Liver (tissue), 9 donors: ENCODE data around the gene SHB. TPM values are rescaled to one million over a fixed set of nuclear protein-coding genes. Genes with fewer than 3 reads are reported as not detected.

Experiments
- DNase-seq: peaks from one replicate; pipeline ENCODE4 v3.0.0-alpha.2; 2017; ENCODE audit warnings: low spot score
- H3K27ac ChIP-seq, 2 donors: one replicate each; pipeline ENCODE4 v1.7.0; 2013; ENCODE audit warnings: inconsistent platforms in 2 of 2, low read length in 2 of 2, control low read depth in 1 of 2, low read depth in 1 of 2, mild to moderate bottlenecking in 1 of 2
- H3K27me3 ChIP-seq, 4 donors: one replicate each; pipeline versions ENCODE4 v1.6.1 to v1.7.0; 2013; ENCODE audit warnings: low read length in 3 of 4, inconsistent platforms in 1 of 4, mild to moderate bottlenecking in 1 of 4, moderate library complexity in 1 of 4; ENCODE audit not compliant: control insufficient read depth in 4 of 4, insufficient read depth in 4 of 4
- H3K36me3 ChIP-seq, 4 donors: one replicate each; pipeline versions ENCODE4 v1.6.1 to v1.7.0; 2013; ENCODE audit warnings: low read length in 3 of 4, mild to moderate bottlenecking in 3 of 4, low read depth in 1 of 4, moderate library complexity in 1 of 4; ENCODE audit not compliant: control insufficient read depth in 4 of 4, insufficient read depth in 3 of 4
- H3K4me1 ChIP-seq, 4 donors: one replicate each; pipeline versions ENCODE4 v1.6.1 to v1.7.0; 2013; ENCODE audit warnings: low read length in 3 of 4, mild to moderate bottlenecking in 3 of 4, moderate library complexity in 1 of 4; ENCODE audit not compliant: control insufficient read depth in 4 of 4, insufficient read depth in 4 of 4
- H3K4me3 ChIP-seq, 3 donors: one replicate each; pipeline versions ENCODE4 v1.6.1 to v1.7.0; 2013; ENCODE audit warnings: low read length in 3 of 3, control low read depth in 1 of 3, low read depth in 1 of 3, mild to moderate bottlenecking in 1 of 3
- H3K9ac ChIP-seq, 2 donors: one replicate each; pipeline ENCODE4 v1.7.0; 2013; ENCODE audit warnings: low read length in 2 of 2, mild to moderate bottlenecking in 2 of 2, moderate library complexity in 2 of 2, control low read depth in 1 of 2, low read depth in 1 of 2
- H3K9me3 ChIP-seq, 4 donors: one replicate each; pipeline versions ENCODE4 v1.6.1 to v1.7.0; 2013; ENCODE audit warnings: low read length in 3 of 4; ENCODE audit not compliant: control insufficient read depth in 4 of 4
- ATF3 ChIP-seq: IDR thresholded peaks from 2 replicates; pipeline ENCODE4 v1.6.1; 2016; ENCODE audit warnings: antibody characterized with exemption
- FOXA2 ChIP-seq: IDR thresholded peaks from 2 replicates; pipeline ENCODE4 v1.6.1; 2016; ENCODE audit warnings: antibody characterized with exemption
- GABPA ChIP-seq, 2 donors: IDR thresholded peaks in 1 of 2; conservative IDR thresholded peaks in 1 of 2; 2 replicates each; pipeline ENCODE4 v1.6.1; 2016; ENCODE audit warnings: antibody characterized with exemption in 2 of 2, mild to moderate bottlenecking in 1 of 2, moderate library complexity in 1 of 2
- HNF4A ChIP-seq, 2 donors: conservative IDR thresholded peaks; 2 replicates each; pipeline ENCODE4 v1.6.1; 2016; ENCODE audit warnings: antibody characterized with exemption in 2 of 2, mild to moderate bottlenecking in 2 of 2
- MAX ChIP-seq: IDR thresholded peaks from 2 replicates; pipeline ENCODE4 v1.6.1; 2016; ENCODE audit warnings: antibody characterized with exemption
- NR2F2 ChIP-seq: IDR thresholded peaks from 2 replicates; pipeline ENCODE4 v1.6.1; 2016; ENCODE audit warnings: antibody characterized with exemption
- RAD21 ChIP-seq, 2 donors: IDR thresholded peaks; 2 replicates each; pipeline ENCODE4 v1.6.1; 2016; ENCODE audit warnings: antibody characterized with exemption in 2 of 2, mild to moderate bottlenecking in 2 of 2
- REST ChIP-seq: IDR thresholded peaks from 2 replicates; pipeline ENCODE4 v1.6.1; 2016; ENCODE audit warnings: antibody characterized with exemption, mild to moderate bottlenecking
- RXRA ChIP-seq, 2 donors: IDR thresholded peaks; 2 replicates each; pipeline ENCODE4 v1.6.1; 2017 to 2018; ENCODE audit warnings: antibody characterized with exemption in 2 of 2, mild to moderate bottlenecking in 1 of 2
- SP1 ChIP-seq: IDR thresholded peaks from 2 replicates; pipeline ENCODE4 v1.6.1; 2018; ENCODE audit warnings: antibody characterized with exemption, mild to moderate bottlenecking
- TAF1 ChIP-seq: conservative IDR thresholded peaks from 2 replicates; pipeline ENCODE4 v1.6.1; 2016; ENCODE audit warnings: antibody characterized with exemption, mild to moderate bottlenecking
- WGBS: extraction: QIAGEN DNeasy Blood & Tissue Kit; methylation state at CpG from one replicate; pipeline ENCODE4 v1.1.7; 2013; 5-methylcytosine and 5-hydroxymethylcytosine counted together
- polyA plus RNA-seq, 2 donors: library from polyadenylated mRNA; stranded (reverse) in 1 of 2; unstranded in 1 of 2; fragments of 200-250 nt in 1 of 2; fragments of >200 nt in 1 of 2; fragmentation: Nextera tagmentation in 1 of 2; extraction: Ambion mirVana in 1 of 2; gene quantifications; one replicate each; pipeline versions ENCODE4 v1.2.1 to v1.2.3, GENCODE V29; 2013 to 2015
- total RNA-seq, 2 donors: library from RNA; depleted of rRNA; stranded (reverse); fragments of >200 nt; gene quantifications; one replicate each; pipeline ENCODE4 v1.2.3, GENCODE V29; 2014
- TF ChIP-seq, protein P1 (sequence below): IDR thresholded peaks from 2 replicates; pipeline ENCODE4 v1.6.1; 2016; ENCODE audit warnings: antibody characterized with exemption
- donor health status: healthy.
- donor health status: healthy.
- donor health status: healthy.
- donor health status: healthy.
- donor health status: healthy.

SHB gene
- total and polyA plus RNA-seq, 4 donors, result 3.4 to 17.3 (median 7.0) TPM

GRCh38 chr9:37919246-37919955 lies 149.6 kb downstream of the SHB start:
- no peak for DNase-seq
- H3K27ac ChIP-seq, result no peak overlapping the region
- TF ChIP-seq RXRA (IDR thresholded peaks at IDR 0.05) (no peak), HNF4A (conservative IDR thresholded peaks at IDR 0.05) (no peak), SP1 (no peak), RAD21 (IDR thresholded peaks at IDR 0.05) (no peak), GABPA (IDR thresholded peaks at IDR 0.05 in 1 of 2, conservative IDR thresholded peaks at IDR 0.05 in 1 of 2) (no peak), MAX (no peak), NR2F2 (no peak), FOXA2 (no peak), REST (no peak), ATF3 (no peak)
- TF ChIP-seq, protein P1, sequence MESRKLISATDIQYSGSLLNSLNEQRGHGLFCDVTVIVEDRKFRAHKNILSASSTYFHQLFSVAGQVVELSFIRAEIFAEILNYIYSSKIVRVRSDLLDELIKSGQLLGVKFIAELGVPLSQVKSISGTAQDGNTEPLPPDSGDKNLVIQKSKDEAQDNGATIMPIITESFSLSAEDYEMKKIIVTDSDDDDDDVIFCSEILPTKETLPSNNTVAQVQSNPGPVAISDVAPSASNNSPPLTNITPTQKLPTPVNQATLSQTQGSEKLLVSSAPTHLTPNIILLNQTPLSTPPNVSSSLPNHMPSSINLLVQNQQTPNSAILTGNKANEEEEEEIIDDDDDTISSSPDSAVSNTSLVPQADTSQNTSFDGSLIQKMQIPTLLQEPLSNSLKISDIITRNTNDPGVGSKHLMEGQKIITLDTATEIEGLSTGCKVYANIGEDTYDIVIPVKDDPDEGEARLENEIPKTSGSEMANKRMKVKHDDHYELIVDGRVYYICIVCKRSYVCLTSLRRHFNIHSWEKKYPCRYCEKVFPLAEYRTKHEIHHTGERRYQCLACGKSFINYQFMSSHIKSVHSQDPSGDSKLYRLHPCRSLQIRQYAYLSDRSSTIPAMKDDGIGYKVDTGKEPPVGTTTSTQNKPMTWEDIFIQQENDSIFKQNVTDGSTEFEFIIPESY, result no peak
- H3K4me1 ChIP-seq, result peaks cover 0 to 6% (median 2%) of the 10 kb centered on the region in 4 donors
- no peak overlapping the region for H3K4me3 ChIP-seq
- H3K9ac ChIP-seq, result no peak overlapping the region
- peaks cover 0 to 29% (median 12%) of the 10 kb centered on the region in 4 donors for H3K36me3 ChIP-seq
- 93% methylated on average over 16 of the region's 16 CpGs for WGBS
- H3K27me3 ChIP-seq, result no peaks in the 10 kb centered on the region
- no peaks in the 10 kb centered on the region for H3K9me3 ChIP-seq

DNA sequence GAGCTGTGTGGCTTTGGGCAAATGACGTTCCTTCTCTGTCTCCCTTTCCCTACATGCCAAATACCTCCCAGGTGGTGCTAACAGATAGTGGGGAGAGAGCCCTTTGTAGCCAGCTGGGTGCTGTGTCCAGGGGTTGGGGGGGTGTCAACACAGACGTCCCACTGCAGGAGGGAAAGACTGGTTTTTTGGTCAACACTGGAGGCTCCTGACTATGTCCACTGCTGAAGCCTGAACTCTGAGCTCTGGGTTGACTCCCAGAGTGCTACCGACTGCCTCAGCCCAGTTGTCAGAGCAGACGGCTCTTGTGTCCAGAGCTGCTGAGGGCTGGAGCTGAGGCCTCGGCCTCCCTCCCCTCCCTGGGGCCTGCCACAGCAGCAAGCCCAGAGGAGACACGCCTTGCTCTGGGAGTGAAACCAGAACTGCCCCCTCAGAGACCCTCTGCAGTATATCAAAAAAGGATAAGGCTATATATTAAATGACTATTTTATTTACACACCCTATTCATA lies 150.3 kb downstream of the SHB start:
- Histone ChIP-seq H3K9ac (no peak overlapping the region), H3K4me3 (no peak overlapping the region), H3K9me3 (no peaks in the 10 kb centered on the region), H3K36me3 (peaks cover 0 to 25% (median 12%) of the 10 kb centered on the region in 4 donors), H3K27ac (no peak overlapping the region), H3K27me3 (no peaks in the 10 kb centered on the region), H3K4me1 (peaks cover 0 to 6% (median 2%) of the 10 kb centered on the region in 4 donors)
- no peak for DNase-seq
- no peak for TF ChIP-seq FOXA2
- no peak for TF ChIP-seq ATF3
- TF ChIP-seq HNF4A (conservative IDR thresholded peaks at IDR 0.05), result no peak
- TF ChIP-seq SP1, result no peak
- TF ChIP-seq RAD21 (IDR thresholded peaks at IDR 0.05), result no peak
- no peak for TF ChIP-seq MAX
- TF ChIP-seq NR2F2, result no peak
- no peak for TF ChIP-seq TAF1
- WGBS, result 88% methylated on average over 6 of the region's 6 CpGs
